H1 (cell line): Measurements from ENCODE around the gene PAGE2.
"Not testable (repeated sequence)": the region's sequence is repeated elsewhere in the genome, so short reads cannot be mapped to it uniquely, and the experiment has no call there.

ENCODE experiments used
- KDM1A ChIP-seq: fragments of 200-600, 300-600 bp; sonication (generic); IDR thresholded peaks from 2 replicates; pipeline ENCODE4 v1.7.1; 2016; ENCODE audit warnings: mild to moderate bottlenecking, low read length, borderline replicate concordance
- POLR2A ChIP-seq, 2 experiments: IDR thresholded peaks; 1 replicate in 1 of 2; 2 replicates in 1 of 2; pipeline ENCODE4 v1.6.1; 2011; ENCODE audit warnings: low read depth in 2 of 2, low read length in 2 of 2, mild to moderate bottlenecking in 2 of 2; ENCODE audit errors: control extremely low read depth in 1 of 2
- RFX5 ChIP-seq: IDR thresholded peaks from 2 replicates; pipeline ENCODE4 v1.6.1; 2011; ENCODE audit warnings: low read depth, low read length, improper control_type of control experiment, borderline replicate concordance
- TAF1 ChIP-seq: IDR thresholded peaks from 2 replicates; pipeline ENCODE4 v1.6.1; 2011; ENCODE audit warnings: mild to moderate bottlenecking, low read depth, low read length
- TCF12 ChIP-seq: IDR thresholded peaks from 2 replicates; pipeline ENCODE4 v1.6.1; 2011; ENCODE audit warnings: low read depth, mild to moderate bottlenecking, low read length

GRCh38 chrX:55140800-55141199 is 52.0 kb downstream of the PAGE2 start:
- not testable (repeated sequence) for TF ChIP-seq POLR2A (IDR thresholded peaks at IDR 0.05; ENCODE audit: control extremely low read depth in 1 of 2, low read depth in 2 of 2, low read length in 2 of 2); TAF1; RFX5; KDM1A; TCF12
